ENCODE data around the gene RPS19BP1.

Gene RPS19BP1

DNA sequence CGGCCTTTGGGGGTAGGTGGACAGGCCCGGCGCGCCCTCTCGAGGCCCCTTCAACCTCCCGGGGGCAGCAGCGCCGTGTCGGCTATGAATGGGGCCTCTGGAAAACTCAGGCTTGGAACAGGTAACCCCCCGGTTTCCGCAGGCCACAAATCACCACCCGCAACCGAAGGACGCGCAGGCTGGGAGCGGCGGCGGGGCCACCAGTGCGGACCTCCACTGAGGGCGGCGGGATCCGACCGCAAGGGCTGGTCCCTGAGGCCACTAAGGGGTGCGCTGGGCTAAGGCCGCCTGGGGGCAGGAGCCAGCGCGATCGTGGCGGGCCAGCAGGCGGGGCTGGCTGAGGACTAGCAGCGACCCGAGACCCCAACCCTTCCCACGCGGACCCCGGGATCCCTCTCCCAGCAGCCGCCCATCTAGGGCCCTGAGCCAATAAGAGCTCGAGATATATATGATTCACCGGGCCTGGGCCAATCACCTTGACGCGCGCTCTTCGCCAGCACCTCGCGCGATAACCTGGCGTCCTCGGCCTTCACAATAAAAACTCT, 12.8 kb downstream of the RPS19BP1 start:
- TF ChIP-seq, protein P1, sequence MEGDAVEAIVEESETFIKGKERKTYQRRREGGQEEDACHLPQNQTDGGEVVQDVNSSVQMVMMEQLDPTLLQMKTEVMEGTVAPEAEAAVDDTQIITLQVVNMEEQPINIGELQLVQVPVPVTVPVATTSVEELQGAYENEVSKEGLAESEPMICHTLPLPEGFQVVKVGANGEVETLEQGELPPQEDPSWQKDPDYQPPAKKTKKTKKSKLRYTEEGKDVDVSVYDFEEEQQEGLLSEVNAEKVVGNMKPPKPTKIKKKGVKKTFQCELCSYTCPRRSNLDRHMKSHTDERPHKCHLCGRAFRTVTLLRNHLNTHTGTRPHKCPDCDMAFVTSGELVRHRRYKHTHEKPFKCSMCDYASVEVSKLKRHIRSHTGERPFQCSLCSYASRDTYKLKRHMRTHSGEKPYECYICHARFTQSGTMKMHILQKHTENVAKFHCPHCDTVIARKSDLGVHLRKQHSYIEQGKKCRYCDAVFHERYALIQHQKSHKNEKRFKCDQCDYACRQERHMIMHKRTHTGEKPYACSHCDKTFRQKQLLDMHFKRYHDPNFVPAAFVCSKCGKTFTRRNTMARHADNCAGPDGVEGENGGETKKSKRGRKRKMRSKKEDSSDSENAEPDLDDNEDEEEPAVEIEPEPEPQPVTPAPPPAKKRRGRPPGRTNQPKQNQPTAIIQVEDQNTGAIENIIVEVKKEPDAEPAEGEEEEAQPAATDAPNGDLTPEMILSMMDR (IDR thresholded peaks at IDR 0.05; ENCODE audit: control insufficient read depth, extremely low read depth, insufficient read depth) = peak; percentile 42
- DNase-seq (ENCODE audit: low read depth) = peak; percentile 98
- H3K4me3 ChIP-seq (ENCODE audit: low read depth, low read length) = peak overlapping the region; percentile 87

DNA sequence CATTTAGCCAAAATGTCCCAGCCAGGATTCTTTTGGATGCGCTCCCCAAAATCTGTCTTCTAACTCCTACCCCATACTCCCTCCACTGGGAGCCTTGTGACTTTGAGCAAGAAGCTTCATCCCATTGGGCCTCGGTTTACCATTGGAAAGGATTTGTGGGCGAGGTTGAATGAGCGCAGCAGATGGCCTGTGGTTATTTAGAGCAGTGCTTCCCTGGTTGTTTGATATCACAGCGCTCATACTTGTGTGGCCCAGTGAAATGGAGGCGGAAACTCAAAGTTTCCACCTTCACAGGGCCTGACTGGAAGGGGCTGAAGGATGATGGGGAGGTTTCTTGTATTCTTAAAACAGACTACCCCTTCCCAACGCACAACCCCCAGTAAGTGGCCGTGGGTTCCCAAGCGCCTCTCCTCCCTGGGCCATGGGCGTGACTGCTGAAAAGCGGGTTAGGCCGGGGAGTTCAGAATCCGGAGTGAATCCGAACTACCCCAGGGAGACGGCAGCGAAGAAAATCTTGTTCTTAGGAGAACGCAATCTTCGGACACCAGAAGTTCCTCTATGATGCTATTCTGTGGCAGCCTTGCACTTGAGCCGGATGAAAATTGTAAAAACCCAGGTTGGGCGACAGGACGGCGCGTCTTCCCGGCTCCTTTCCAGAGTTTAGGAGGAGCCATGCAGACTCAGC, 13.4 kb downstream of the RPS19BP1 start:
- H3K4me3 ChIP-seq (ENCODE audit: low read depth, low read length) = peak overlapping the region; percentile 87
- TF ChIP-seq, protein P1 (IDR thresholded peaks at IDR 0.05; ENCODE audit: control insufficient read depth, extremely low read depth, insufficient read depth) = no peak
- DNase-seq (ENCODE audit: low read depth) = no peak

DNA sequence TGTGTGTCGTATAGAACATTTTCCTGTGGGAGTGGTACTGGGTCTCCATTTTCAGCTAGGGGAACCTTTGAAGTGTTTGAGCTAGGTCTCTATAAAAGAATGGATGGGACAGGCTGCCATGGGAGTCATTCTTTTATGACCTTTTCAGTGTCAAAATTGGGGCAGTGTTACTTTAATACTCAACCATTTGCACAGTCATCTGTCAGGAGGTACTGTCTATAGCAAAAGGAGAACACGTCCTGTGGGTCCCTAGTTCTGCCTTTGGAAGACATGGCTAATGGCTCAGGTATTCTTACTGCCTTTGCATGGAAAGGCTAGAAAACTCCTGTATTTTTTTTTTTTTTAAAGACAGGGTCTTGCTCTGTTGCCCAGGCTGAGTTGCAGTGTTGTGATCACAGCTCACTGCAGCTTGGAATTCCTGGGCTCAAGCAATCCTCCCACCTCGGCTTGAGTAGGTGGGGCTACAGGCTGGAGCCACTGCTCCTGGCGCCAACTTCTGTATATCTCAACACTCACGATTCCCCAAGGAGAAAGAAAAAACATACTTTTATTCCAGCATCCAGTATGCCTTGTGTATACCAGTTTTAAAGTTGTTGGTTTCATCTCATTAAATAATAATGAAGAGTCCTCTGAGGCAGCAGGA, 14.3 kb downstream of the RPS19BP1 start:
- DNase-seq (ENCODE audit: low read depth) = no peak
- TF ChIP-seq, protein P1 (IDR thresholded peaks at IDR 0.05; ENCODE audit: control insufficient read depth, extremely low read depth, insufficient read depth) = no peak
- peak overlapping the region; percentile 87 for H3K4me3 ChIP-seq (ENCODE audit: low read depth, low read length)

DNA sequence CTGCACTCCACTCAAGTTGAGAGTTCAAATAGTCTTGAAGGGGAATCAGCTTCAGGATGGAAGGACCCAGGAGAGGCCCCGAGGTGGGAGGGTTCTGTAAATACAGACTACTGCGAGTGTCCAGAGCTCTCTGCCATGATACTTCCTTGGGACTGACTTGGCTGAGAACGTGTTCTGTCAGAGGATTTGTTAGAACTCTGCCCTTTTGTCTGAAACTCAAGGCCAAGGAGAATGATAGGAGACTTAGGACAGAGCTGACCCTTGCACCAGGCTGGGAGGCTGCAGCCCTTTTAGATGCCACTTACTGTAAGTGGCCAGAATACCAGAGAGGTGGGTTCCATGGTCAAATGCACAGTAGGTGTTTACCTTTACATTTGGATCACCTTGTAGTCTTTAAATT, 15.1 kb downstream of the RPS19BP1 start:
- TF ChIP-seq, protein P1 (IDR thresholded peaks at IDR 0.05; ENCODE audit: control insufficient read depth, extremely low read depth, insufficient read depth) = no peak
- no peak for DNase-seq (ENCODE audit: low read depth)
- H3K4me3 ChIP-seq (ENCODE audit: low read depth, low read length) = no peak overlapping the region

DNA sequence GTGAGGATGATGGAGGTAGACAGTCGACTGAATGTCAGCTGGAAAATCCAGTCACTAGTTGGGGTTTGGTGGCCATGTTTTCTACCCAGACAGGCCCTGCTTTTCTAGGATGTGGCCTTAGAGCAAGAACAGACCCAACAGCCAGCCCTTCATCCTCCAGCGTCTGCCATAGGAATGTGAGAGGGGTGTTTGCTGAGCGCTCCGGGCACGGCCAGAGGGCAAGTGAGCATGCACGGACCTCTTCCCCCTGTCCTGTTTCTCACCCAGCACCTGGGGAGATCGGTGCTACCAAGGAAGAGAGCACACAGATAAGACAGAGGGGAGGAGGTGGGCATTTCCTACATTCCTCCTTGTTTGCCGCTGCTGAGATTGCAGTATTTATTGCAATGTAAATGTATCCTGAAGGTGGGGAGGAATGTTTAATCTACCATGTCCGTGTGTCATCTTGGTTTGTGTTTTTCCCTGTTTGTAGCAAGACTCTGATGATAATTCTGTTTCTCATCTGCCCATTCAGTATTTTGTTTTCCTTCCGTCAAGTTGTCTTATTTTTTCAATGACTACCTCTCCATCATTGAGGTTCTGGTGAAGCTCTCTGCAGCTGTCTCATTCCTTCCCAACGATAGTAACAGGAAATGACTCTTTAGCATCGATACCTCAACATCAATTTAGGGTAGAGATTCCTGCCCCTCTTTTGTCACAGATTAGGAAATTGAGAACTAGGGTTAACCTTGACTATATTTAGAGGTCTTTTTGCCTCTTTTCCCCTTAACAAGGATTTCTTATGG, 17.1 kb downstream of the RPS19BP1 start:
- DNase-seq (ENCODE audit: low read depth) = no peak
- TF ChIP-seq, protein P1 (IDR thresholded peaks at IDR 0.05; ENCODE audit: control insufficient read depth, extremely low read depth, insufficient read depth) = no peak
- H3K4me3 ChIP-seq (ENCODE audit: low read depth, low read length) = no peak overlapping the region

DNA sequence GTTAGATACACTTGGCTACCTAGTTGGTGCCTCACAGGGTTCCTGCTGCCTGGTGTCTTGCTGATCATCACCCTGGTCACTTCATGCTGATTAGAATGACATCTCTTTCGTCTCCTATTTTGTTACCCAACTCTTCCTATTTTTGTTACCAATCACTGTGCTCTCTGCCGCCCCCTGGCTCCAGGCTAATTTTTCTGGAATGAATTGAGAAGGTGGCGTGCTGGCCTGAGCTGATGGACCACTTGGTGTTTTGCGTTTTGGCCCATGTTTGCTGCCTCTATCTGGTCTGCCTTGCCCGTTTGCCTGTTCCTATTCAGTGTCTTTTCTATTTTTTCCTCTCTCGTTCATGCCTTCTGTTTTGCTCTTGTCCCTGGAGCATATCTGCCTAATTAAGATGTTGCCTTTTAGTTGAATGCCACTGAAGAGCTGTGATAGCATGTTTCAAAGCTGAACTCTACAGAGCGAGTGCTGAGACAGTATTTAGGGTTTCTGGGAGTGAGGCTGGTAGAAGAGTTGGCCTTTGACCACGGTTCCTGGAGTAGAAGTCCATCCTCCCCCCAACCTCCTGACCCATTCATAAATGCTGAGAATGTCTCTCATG, 18.1 kb downstream of the RPS19BP1 start:
- TF ChIP-seq, protein P1 (IDR thresholded peaks at IDR 0.05; ENCODE audit: control insufficient read depth, extremely low read depth, insufficient read depth) = peak; percentile 71
- H3K4me3 ChIP-seq (ENCODE audit: low read depth, low read length) = no peak overlapping the region
- DNase-seq (ENCODE audit: low read depth) = no peak

All from LNCaP clone FGC (cell line).